Vagina (tissue), 2 donors: ENCODE data around the gene PRAC2. TPM values are rescaled to one million over a fixed set of nuclear protein-coding genes. Genes with fewer than 3 reads are reported as not detected.

ENCODE experiments used
- DNase-seq, 2 donors: peaks; one replicate each; pipeline ENCODE4 v3.0.0-alpha.2; 2017; ENCODE audit errors: extremely low spot score in 2 of 2
- H3K27ac ChIP-seq: fragments of 200-600 bp; sonication (generic); one replicate; pipeline ENCODE4 v1.5.1; 2019
- H3K27me3 ChIP-seq: fragments of 200-600 bp; sonication (generic); one replicate; pipeline ENCODE4 v1.5.1; 2019
- H3K36me3 ChIP-seq, 2 donors: fragments of 200-600 bp; sonication (generic); one replicate each; pipeline ENCODE4 v1.5.1; 2017 to 2019
- H3K4me1 ChIP-seq: fragments of 200-600 bp; sonication (generic); one replicate; pipeline ENCODE4 v1.5.1; 2019
- H3K4me3 ChIP-seq, 2 donors: fragments of 200-600 bp; sonication (generic); 1 replicate in 1 of 2; 2 replicates in 1 of 2; pipeline ENCODE4 v1.5.1; 2016 to 2019
- H3K9me3 ChIP-seq: fragments of 200-600 bp; sonication (generic); one replicate; pipeline ENCODE4 v1.5.1; 2019
- CTCF ChIP-seq, 3 experiments: fragments of 450-650 bp in 2 of 3; fragments of 200-600 bp in 1 of 3; sonication (generic) in 1 of 3; IDR thresholded peaks; one replicate each; pipeline ENCODE4 v1.5.1; 2017 to 2019; ENCODE audit warnings: antibody characterized with exemption in 3 of 3, mild to moderate bottlenecking in 2 of 3, moderate library complexity in 2 of 3
- POLR2A ChIP-seq, 2 donors: fragments of 450-650 bp; IDR thresholded peaks; one replicate each; pipeline ENCODE4 v1.6.1; 2017; ENCODE audit warnings: antibody characterized with exemption in 2 of 2, mild to moderate bottlenecking in 2 of 2, moderate library complexity in 2 of 2
- POLR2AphosphoS5 ChIP-seq, 2 donors: sonication (generic); formaldehyde crosslinking; IDR thresholded peaks; one replicate each; pipeline ENCODE4 v1.9.0; 2017; ENCODE audit warnings: antibody characterized with exemption in 2 of 2, mild to moderate bottlenecking in 2 of 2, low read depth in 1 of 2; ENCODE audit not compliant: insufficient read depth in 1 of 2
- intact Hi-C: fragments of 100-400 bp; cut with DNase I; formaldehyde crosslinking; loops from one replicate; pipeline ENCODE4 v1.15.1; 2023
- total RNA-seq: library from RNA; depleted of rRNA; stranded (reverse); fragments of >200 nt; gene quantifications from one replicate; pipeline ENCODE4 v1.2.3, GENCODE V29; 2016

The PRAC2 gene
- total RNA-seq, 1 donor from 2014 or later = not detected

DNA sequence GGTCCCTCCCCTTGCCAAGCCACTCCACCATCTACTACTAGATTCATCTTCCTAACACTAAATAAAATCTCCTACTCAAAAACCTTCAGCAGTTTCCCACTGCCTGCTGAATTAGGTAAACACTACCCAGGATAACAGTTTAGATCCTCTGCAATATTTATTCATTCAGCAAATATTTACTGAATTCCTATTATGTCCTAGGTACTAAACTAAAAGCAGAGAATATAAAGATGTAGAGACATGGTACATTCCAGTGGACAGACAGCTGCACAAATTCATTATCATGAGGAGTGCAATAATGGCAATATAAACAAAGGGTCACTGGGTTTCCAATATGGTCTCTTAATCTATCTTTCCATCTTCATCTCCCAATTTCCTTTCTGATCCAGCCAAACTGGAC is 36.3 kb downstream of the PRAC2 start:
- H3K36me3 ChIP-seq = no peaks in the 10 kb centered on the region
- peaks cover 4% of the 10 kb centered on the region for H3K27me3 ChIP-seq
- no peak overlapping the region for H3K4me3 ChIP-seq
- TF ChIP-seq POLR2A (IDR thresholded peaks at IDR 0.05) (no peak), CTCF (IDR thresholded peaks at IDR 0.05) (no peak), POLR2AphosphoS5 (IDR thresholded peaks at IDR 0.05; ENCODE audit: insufficient read depth in 1 of 2, low read depth in 1 of 2) (no peak)
- no peak overlapping the region for H3K27ac ChIP-seq
- peaks cover 11% of the 10 kb centered on the region for H3K4me1 ChIP-seq
- no peak for DNase-seq
- intact Hi-C loops = no loop called here
- H3K9me3 ChIP-seq = no peaks in the 10 kb centered on the region

- intact Hi-C loops = no loop called here
- Histone ChIP-seq H3K9me3 (no peaks in the 10 kb centered on the region), H3K27me3 (no peaks in the 10 kb centered on the region), H3K27ac (no peak overlapping the region), H3K4me1 (no peaks in the 10 kb centered on the region), H3K36me3 (no peaks in the 10 kb centered on the region), H3K4me3 (no peak overlapping the region)
- TF ChIP-seq POLR2AphosphoS5 (IDR thresholded peaks at IDR 0.05; ENCODE audit: insufficient read depth in 1 of 2, low read depth in 1 of 2) = peak in 1 of 2 donors; percentile 22
- TF ChIP-seq POLR2A (IDR thresholded peaks at IDR 0.05) = no peak
- DNase-seq = no peak
Observed at GRCh38 chr17:48760411-48760810, 37.4 kb downstream of the PRAC2 start.

- intact Hi-C loops = no loop called here
- no peak for TF ChIP-seq CTCF (IDR thresholded peaks at IDR 0.05)
- TF ChIP-seq POLR2A (IDR thresholded peaks at IDR 0.05) = no peak
- TF ChIP-seq POLR2AphosphoS5 (IDR thresholded peaks at IDR 0.05; ENCODE audit: insufficient read depth in 1 of 2, low read depth in 1 of 2) = no peak
- Histone ChIP-seq H3K27me3 (no peaks in the 10 kb centered on the region), H3K4me3 (no peak overlapping the region), H3K9me3 (no peaks in the 10 kb centered on the region), H3K4me1 (no peaks in the 10 kb centered on the region), H3K27ac (no peak overlapping the region), H3K36me3 (no peaks in the 10 kb centered on the region)
- no peak for DNase-seq
Observed at GRCh38 chr17:48761114-48761513, 38.1 kb downstream of the PRAC2 start.

DNA sequence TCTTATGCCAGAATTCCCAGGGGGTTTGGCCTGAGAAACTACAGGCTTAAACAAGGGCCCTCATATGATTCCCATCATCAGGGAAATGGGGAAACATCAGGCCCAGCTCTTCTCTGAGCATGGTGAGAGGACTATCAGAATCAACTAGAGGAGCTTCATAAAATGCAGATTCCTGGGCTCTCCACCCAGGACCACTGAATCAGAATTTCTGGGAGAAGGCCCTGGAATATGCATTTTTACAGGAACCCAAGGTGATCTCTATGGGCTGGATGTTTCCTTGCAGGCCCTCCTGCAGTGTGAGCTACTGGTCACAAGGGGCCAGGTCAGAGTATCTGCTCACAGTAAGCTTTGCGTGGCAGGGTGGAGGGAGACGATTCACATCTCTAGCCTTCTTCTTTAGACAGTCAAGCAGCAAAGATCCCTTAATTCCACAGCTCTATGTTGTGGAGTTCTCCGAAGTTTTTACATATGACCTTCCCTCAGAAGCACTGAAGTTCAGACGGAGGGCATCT is 44.3 kb downstream of the PRAC2 start:
- no peak for DNase-seq
- no peak overlapping the region for H3K4me3 ChIP-seq
- intact Hi-C loops = no loop called here

GRCh38 chr17:48769009-48769675 is 46.2 kb downstream of the PRAC2 start:
- TF ChIP-seq CTCF (IDR thresholded peaks at IDR 0.05) (no peak), POLR2AphosphoS5 (IDR thresholded peaks at IDR 0.05; ENCODE audit: insufficient read depth in 1 of 2, low read depth in 1 of 2) (no peak), POLR2A (IDR thresholded peaks at IDR 0.05) (no peak)
- Histone ChIP-seq H3K4me1 (no peaks in the 10 kb centered on the region), H3K36me3 (no peaks in the 10 kb centered on the region), H3K4me3 (no peak overlapping the region), H3K27ac (no peak overlapping the region), H3K9me3 (no peaks in the 10 kb centered on the region), H3K27me3 (no peaks in the 10 kb centered on the region)
- intact Hi-C loops = no loop called here
- no peak for DNase-seq

More for the DNA sequence above, 44.3 kb downstream of the PRAC2 start:
- Histone ChIP-seq H3K27ac (no peak overlapping the region), H3K27me3 (no peaks in the 10 kb centered on the region), H3K9me3 (no peaks in the 10 kb centered on the region), H3K36me3 (no peaks in the 10 kb centered on the region), H3K4me1 (no peaks in the 10 kb centered on the region)
- TF ChIP-seq POLR2A (IDR thresholded peaks at IDR 0.05) (no peak), POLR2AphosphoS5 (IDR thresholded peaks at IDR 0.05; ENCODE audit: insufficient read depth in 1 of 2, low read depth in 1 of 2) (no peak), CTCF (IDR thresholded peaks at IDR 0.05) (no peak)
